NCI-H2196 (cell line): Measurements from ENCODE around the gene CXCL14.
"Not testable (repeated sequence)": the region's sequence is repeated elsewhere in the genome, so short reads cannot be mapped to it uniquely, and the experiment has no call there.

Experiments
- DNase-seq: peaks from one replicate; lab custom pipeline; 2025; ENCODE audit not compliant: unreplicated experiment; lab: John Stamatoyannopoulos, UW

The CXCL14 gene

GRCh38 chr5:135545099-135545498, 33.7 kb downstream of the CXCL14 start:
- no peak for DNase-seq

GRCh38 chr5:135543485-135544304, 35.1 kb downstream of the CXCL14 start:
- DNase-seq = no peak

GRCh38 chr5:135543001-135543484, 35.7 kb downstream of the CXCL14 start:
- no peak for DNase-seq

- no peak for DNase-seq
These were observed 36.8 kb downstream of the CXCL14 start for GRCh38 chr5:135541807-135542502.

- no peak for DNase-seq
These were observed 39.3 kb downstream of the CXCL14 start for GRCh38 chr5:135539430-135540005.

- DNase-seq = no peak
These were observed 40.5 kb downstream of the CXCL14 start for GRCh38 chr5:135538261-135538660.

GRCh38 chr5:135537745-135538144, 41.0 kb downstream of the CXCL14 start:
- no peak for DNase-seq

- no peak for DNase-seq
These were observed 41.5 kb downstream of the CXCL14 start for GRCh38 chr5:135537271-135537670.

GRCh38 chr5:135535820-135536801, 42.7 kb downstream of the CXCL14 start, which contains the start of gene NEUROG1:
TSS of gene NEUROG1 (minus strand) at chr5:135535964. CDS start at chr5:135535690, 274 bp downstream.
- peak; percentile 67 for DNase-seq

- DNase-seq = no peak
These were observed 43.4 kb downstream of the CXCL14 start for GRCh38 chr5:135535420-135535819.

- DNase-seq = no peak
These were observed 44.0 kb downstream of the CXCL14 start for GRCh38 chr5:135534609-135535419.

GRCh38 chr5:135533794-135534193, 45.0 kb downstream of the CXCL14 start:
- DNase-seq = no peak

- DNase-seq = no peak
These were observed 45.5 kb downstream of the CXCL14 start for GRCh38 chr5:135533334-135533733.

GRCh38 chr5:135529576-135529975, 49.2 kb downstream of the CXCL14 start:
- DNase-seq = not testable (repeated sequence)

- no peak for DNase-seq
These were observed 51.9 kb downstream of the CXCL14 start for GRCh38 chr5:135526924-135527323.

GRCh38 chr5:135521964-135522363, 56.8 kb downstream of the CXCL14 start:
- DNase-seq = no peak
